BE2C (cell line): ENCODE measurements around the gene P4HA2.

Experiments used
- DNase-seq: peaks from one replicate; pipeline ENCODE4 v3.0.0-alpha.2; 2020
- H3K27me3 ChIP-seq: fragments of 250-450 bp; sonication (Bioruptor Pico); 2 replicates; pipeline ENCODE4 v1.5.1; 2020; ENCODE audit warnings: mild to moderate bottlenecking
- H3K36me3 ChIP-seq: fragments of 250-450 bp; sonication (Bioruptor Pico); 2 replicates; pipeline ENCODE4 v1.5.1; 2020; ENCODE audit warnings: mild to moderate bottlenecking
- H3K4me1 ChIP-seq: fragments of 250-450 bp; sonication (Bioruptor Pico); 2 replicates; pipeline ENCODE4 v1.5.1; 2020
- H3K4me3 ChIP-seq: 2 replicates; pipeline ENCODE4 v1.5.1; 2011; ENCODE audit warnings: low read depth, low read length
- H3K9me3 ChIP-seq: fragments of 250-450 bp; sonication (Bioruptor Pico); 2 replicates; pipeline ENCODE4 v1.5.1; 2020
- TF ChIP-seq, protein P1 (sequence below): IDR thresholded peaks from 2 replicates; pipeline ENCODE4 v1.5.1; 2012; ENCODE audit warnings: mild to moderate bottlenecking, low read depth, low read length

The P4HA2 gene

DNA sequence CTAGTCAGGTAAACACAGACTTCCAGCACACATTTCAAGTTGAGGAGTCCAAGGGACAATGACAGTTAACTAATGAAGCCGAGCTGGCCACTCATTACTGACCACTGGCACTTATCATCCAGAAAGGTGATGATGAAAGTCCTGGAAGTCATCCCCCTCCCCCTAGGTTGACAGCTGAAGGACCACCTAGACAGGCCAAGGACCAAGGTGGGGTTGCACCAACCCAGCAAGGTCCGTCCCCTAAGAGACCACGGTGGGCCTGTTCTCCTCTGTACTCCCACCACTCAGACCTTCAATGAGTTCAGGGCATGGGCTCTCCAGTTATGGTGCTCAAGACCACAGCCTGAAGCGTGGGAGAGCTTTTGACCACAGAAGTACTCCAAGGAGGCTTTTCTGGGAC, 13.2 kb downstream of the P4HA2 start:
- TF ChIP-seq, protein P1, sequence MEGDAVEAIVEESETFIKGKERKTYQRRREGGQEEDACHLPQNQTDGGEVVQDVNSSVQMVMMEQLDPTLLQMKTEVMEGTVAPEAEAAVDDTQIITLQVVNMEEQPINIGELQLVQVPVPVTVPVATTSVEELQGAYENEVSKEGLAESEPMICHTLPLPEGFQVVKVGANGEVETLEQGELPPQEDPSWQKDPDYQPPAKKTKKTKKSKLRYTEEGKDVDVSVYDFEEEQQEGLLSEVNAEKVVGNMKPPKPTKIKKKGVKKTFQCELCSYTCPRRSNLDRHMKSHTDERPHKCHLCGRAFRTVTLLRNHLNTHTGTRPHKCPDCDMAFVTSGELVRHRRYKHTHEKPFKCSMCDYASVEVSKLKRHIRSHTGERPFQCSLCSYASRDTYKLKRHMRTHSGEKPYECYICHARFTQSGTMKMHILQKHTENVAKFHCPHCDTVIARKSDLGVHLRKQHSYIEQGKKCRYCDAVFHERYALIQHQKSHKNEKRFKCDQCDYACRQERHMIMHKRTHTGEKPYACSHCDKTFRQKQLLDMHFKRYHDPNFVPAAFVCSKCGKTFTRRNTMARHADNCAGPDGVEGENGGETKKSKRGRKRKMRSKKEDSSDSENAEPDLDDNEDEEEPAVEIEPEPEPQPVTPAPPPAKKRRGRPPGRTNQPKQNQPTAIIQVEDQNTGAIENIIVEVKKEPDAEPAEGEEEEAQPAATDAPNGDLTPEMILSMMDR: no peak
- no peaks in the 10 kb centered on the region for H3K9me3 ChIP-seq

DNA sequence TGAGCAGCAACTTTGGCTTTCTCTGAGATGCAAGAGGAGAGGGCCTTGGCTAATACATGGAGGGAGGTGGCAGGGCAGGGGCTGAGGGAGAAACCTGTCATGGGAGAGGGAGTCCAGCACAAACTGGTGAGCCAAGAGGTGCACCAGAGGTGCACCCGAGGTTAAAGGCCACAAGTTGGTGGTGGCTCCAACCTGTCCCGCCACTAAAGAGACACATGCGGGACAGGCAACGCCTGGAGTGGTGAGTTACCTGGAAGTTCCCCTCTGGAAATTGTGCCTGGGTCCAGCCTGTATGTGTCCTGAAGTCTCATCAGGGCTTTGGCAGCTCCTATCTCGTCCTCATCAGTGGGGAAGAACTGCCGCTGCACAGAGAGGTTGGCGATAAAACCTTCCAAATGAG, 14.0 kb downstream of the P4HA2 start:
- Histone ChIP-seq H3K4me1 (peaks cover 3% of the 10 kb centered on the region; the same call in 1 of the 2 replicates), H3K4me3 (no peak overlapping the region), H3K9me3 (no peaks in the 10 kb centered on the region), H3K36me3 (no peaks in the 10 kb centered on the region), H3K27me3 (no peaks in the 10 kb centered on the region)
- TF ChIP-seq, protein P1: no peak
- DNase-seq: no peak

More for the DNA sequence above, 13.2 kb downstream of the P4HA2 start:
- Histone ChIP-seq H3K4me3 (no peak overlapping the region), H3K36me3 (no peaks in the 10 kb centered on the region), H3K4me1 (peaks cover 3% of the 10 kb centered on the region; the same call in 1 of the 2 replicates), H3K27me3 (no peaks in the 10 kb centered on the region)
- no peak for DNase-seq

DNA sequence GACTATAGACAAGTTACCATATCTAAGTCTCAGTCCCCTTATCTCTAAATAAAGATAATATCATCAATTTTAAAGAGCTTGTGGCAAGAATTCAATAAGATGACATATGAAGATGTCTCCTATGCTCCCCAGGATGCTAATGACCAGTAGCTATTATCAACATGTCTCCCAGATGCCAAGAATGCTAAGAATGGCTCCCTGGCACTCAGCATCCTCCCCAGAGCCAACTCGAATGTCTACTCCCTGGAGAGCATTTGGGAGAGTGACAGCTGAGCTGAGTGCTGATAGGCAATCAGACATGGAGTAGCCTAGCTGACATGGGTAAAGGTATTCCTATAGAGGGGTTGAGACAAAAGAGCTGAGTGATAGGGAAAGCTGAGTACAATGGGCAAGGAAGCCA, 15.9 kb downstream of the P4HA2 start:
- TF ChIP-seq, protein P1: no peak
- no peak for DNase-seq
- Histone ChIP-seq H3K9me3 (no peaks in the 10 kb centered on the region), H3K4me3 (no peak overlapping the region), H3K4me1 (peaks cover 3% of the 10 kb centered on the region; the same call in 1 of the 2 replicates), H3K27me3 (no peaks in the 10 kb centered on the region), H3K36me3 (no peaks in the 10 kb centered on the region)

DNA sequence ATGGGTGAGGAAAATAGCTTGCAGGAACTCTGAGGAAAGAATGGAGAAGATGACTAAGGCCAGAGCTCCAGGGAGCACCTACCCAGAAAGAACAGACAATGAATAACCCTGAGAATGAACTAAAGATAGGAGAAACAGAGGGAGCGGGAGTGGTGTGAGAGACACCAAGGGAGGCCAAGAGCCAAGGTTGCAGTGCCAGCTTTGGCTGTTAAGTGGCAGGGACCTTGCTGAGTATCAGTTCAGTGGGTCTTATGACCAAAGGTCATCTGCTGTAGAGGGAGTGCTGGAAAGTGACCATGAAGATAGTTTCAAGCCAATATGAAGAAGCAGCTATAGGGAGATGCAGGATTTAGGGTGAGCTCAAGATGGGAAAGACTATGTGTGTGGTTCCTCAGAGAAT, 16.7 kb downstream of the P4HA2 start:
- H3K36me3 ChIP-seq: no peaks in the 10 kb centered on the region
- TF ChIP-seq, protein P1: no peak
- H3K4me1 ChIP-seq: peaks cover 8% of the 10 kb centered on the region
- H3K9me3 ChIP-seq: no peaks in the 10 kb centered on the region
- no peak overlapping the region for H3K4me3 ChIP-seq
- DNase-seq: no peak
- no peaks in the 10 kb centered on the region for H3K27me3 ChIP-seq

DNA sequence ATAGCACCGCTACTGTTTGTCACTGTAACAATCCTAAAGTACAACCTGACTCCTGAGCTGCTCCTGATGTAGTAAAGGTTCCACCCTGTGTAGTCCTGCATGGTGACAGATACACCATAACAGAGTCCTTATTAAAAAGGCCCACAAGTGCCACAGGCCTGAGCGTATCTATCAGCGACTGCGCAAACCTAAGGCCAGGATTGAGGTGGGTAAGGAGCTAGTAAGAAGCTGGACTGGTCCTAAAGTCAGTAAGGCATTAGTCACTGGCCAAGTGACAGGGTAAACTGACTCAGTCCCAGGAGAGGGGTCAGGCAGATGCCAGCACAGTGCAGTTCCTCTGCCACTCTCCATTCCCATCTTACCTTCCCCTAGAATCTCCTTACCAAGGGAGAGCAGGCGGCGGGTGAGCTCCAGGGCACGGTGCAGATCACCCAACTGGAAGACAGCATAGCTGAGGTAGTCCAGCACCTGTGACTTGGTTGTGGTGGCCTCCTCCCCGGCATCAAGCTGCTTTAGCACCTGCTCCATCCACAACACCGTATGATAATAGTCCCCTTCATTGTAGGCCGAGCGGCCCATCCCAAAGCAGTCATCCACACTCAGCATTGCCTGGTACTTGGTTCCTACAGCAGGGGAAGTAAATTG, 17.6 kb downstream of the P4HA2 start:
- Histone ChIP-seq H3K4me3 (no peak overlapping the region), H3K4me1 (peaks cover 13% of the 10 kb centered on the region), H3K9me3 (no peaks in the 10 kb centered on the region), H3K27me3 (no peaks in the 10 kb centered on the region), H3K36me3 (no peaks in the 10 kb centered on the region)
- no peak for DNase-seq
- TF ChIP-seq, protein P1: no peak

DNA sequence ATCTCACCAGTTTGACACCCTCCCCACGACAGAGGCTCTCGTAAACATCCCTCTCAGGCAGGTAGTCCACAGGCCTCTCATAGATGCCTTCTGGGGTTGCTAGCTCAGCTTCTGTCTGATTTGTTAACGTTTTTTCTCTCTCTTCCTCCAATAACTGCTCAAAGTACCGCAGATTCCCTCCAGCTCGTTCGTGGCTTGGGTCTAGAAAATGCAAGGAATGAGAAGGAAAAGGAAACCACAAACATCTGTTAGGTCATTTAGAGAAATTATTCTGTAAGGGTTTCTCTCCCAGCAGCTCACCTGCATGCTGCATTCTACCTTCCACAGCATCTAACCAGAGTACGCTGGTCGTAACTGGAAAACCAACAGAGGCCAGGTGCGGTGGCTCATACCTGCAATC, 18.5 kb downstream of the P4HA2 start:
- DNase-seq: no peak
- Histone ChIP-seq H3K4me1 (peaks cover 15% of the 10 kb centered on the region), H3K9me3 (no peaks in the 10 kb centered on the region), H3K27me3 (no peaks in the 10 kb centered on the region), H3K36me3 (no peaks in the 10 kb centered on the region), H3K4me3 (no peak overlapping the region)
- TF ChIP-seq, protein P1: no peak
